Fibroblast of skin of abdomen (primary cell): ENCODE measurements around the gene NUDCD3. TPM values are rescaled to one million over a fixed set of nuclear protein-coding genes. Genes with fewer than 3 reads are reported as not detected.

ENCODE experiments used
- DNase-seq: peaks from one replicate; pipeline ENCODE4 v3.0.0-alpha.2; 2013
- polyA plus RNA-seq, 2 experiments: library from polyadenylated mRNA; unstranded; fragments of 120-200 nt; gene quantifications; one replicate each; pipeline ENCODE4 v1.2.1, GENCODE V29; 2013; ENCODE audit not compliant: insufficient read length in 2 of 2

Gene NUDCD3
- polyA plus RNA-seq (2013, experiment 1 of 2; ENCODE audit: insufficient read length), result 95.7 TPM
- polyA plus RNA-seq (2013, experiment 2 of 2; ENCODE audit: insufficient read length), result 86.2 TPM

GRCh38 chr7:44490351-44491200, at the start of gene NUDCD3:
NUDCD3 (minus strand) TSS chr7:44490658; CDS start chr7:44490600, 58 bp downstream.
- peak; percentile 84 for DNase-seq

GRCh38 chr7:44539669-44540506, 49.4 kb upstream of the NUDCD3 start:
- no peak for DNase-seq

GRCh38 chr7:44538798-44539668, 48.6 kb upstream of the NUDCD3 start:
- DNase-seq, result no peak

- DNase-seq, result no peak
Measured at GRCh38 chr7:44538093-44538797, 47.8 kb upstream of the NUDCD3 start.

GRCh38 chr7:44537442-44537841, 47.0 kb upstream of the NUDCD3 start:
- no peak for DNase-seq

- DNase-seq, result no peak
Measured at GRCh38 chr7:44536090-44536489, 45.6 kb upstream of the NUDCD3 start.

- DNase-seq, result no peak
Measured at GRCh38 chr7:44535348-44536064, 45.0 kb upstream of the NUDCD3 start.

GRCh38 chr7:44534501-44534900, 44.0 kb upstream of the NUDCD3 start:
- peak; percentile 21 for DNase-seq

- no peak for DNase-seq
Measured at GRCh38 chr7:44534087-44534486, 43.6 kb upstream of the NUDCD3 start.

GRCh38 chr7:44533301-44534055, 43.0 kb upstream of the NUDCD3 start:
- DNase-seq, result no peak

- no peak for DNase-seq
Measured at GRCh38 chr7:44531421-44532380, 41.2 kb upstream of the NUDCD3 start.

- no peak for DNase-seq
Measured at GRCh38 chr7:44530990-44531389, 40.5 kb upstream of the NUDCD3 start.

GRCh38 chr7:44524811-44525388, 34.4 kb upstream of the NUDCD3 start:
- no peak for DNase-seq

GRCh38 chr7:44522315-44522714, 31.9 kb upstream of the NUDCD3 start:
- no peak for DNase-seq

GRCh38 chr7:44521347-44522095, 31.1 kb upstream of the NUDCD3 start:
- no peak for DNase-seq

- DNase-seq, result no peak
Measured at GRCh38 chr7:44520574-44520973, 30.1 kb upstream of the NUDCD3 start.

- DNase-seq, result no peak
Measured at GRCh38 chr7:44519546-44519945, 29.1 kb upstream of the NUDCD3 start.

- DNase-seq, result no peak
Measured at GRCh38 chr7:44518761-44519160, 28.3 kb upstream of the NUDCD3 start.
